Measurements from ENCODE around the gene TFAM.
A peak's percentile ranks its signal among the peaks of the same experiment; 100 is the strongest.
"Not testable (repeated sequence)": the region's sequence is repeated elsewhere in the genome, so short reads cannot be mapped to it uniquely, and the experiment has no call there.

TFAM gene

GRCh38 chr10:58372607-58373441 is 12.4 kb upstream of the TFAM start:
- no peak for DNase-seq (ENCODE audit: low read depth in 2 of 2)

DNA sequence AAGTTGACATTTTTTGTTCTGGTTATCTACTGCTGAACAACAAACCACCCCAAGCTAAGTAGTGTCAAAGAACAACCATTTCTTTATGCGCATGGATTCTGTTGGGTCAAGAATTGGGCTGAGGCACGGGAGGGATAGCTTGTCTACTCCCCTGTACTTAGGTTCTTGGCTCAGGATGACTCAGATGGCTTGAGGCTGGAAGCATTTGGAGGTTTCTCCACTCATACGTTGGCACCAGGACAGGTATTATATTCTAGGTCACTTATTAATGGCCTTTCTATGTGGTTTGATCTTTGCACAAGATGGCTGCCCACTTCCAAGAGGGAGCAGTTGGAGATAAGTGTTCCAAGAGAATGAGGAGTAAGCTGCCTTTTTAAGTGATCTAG is 11.8 kb upstream of the TFAM start:
- DNase-seq (ENCODE audit: low read depth in 2 of 2): no peak

DNA sequence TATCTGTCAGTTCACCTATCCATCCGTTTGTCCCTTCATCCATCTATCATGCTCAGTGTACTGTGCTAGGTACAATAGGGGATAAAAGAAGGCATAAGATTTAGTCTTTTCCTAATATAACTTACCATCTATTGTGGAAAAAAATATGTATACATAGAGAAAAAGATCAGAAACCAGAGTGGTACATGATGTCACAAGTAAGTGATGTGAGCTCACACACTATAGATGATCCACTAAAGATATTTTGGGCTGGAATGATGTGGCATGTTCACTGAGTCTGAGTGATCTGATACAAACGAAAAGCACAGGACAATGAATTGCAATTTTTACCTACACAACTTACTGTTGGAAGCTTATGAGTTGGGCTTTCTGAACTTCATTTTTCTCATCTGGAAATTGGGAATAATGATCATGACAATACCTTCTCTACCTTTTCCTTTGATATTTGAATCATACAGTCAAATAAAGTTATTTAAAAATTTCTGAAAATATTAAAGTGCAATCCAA is 2.7 kb upstream of the TFAM start:
- DNase-seq (ENCODE audit: low read depth in 2 of 2): no peak

GRCh38 chr10:58384095-58384494 is 1.1 kb upstream of the TFAM start:
- DNase-seq (ENCODE audit: low read depth in 2 of 2): no peak

DNA sequence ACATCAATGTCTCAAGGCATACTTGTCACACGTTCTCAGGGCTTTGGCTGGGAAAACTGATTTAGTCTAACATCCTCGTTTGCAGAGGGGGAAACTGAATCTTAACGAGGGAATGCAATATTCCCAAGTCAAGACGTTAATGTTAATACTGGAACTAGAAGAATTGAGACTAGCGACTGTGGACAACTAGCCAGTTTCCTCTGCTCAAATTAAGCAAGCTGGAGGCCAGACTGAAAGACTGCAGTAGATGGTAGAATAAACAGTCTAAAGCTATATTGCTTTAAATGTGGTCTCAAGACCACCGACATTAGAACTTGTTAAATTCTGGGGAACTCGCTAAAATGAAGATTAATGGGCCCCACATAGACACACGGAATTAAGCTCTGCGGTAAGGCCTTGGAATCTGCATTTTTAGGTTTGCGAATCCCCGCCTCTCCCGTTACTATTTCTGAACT is 639 bp upstream of the TFAM start:
- DNase-seq (ENCODE audit: low read depth in 2 of 2): no peak

GRCh38 chr10:58385784-58386112 is 538 bp downstream of the TFAM start:
- DNase-seq (ENCODE audit: low read depth in 2 of 2): peak in 1 of 2 experiments; percentile 17

GRCh38 chr10:58389024-58389423 is 3.8 kb downstream of the TFAM start:
- no peak for DNase-seq (ENCODE audit: low read depth in 2 of 2)

- DNase-seq (ENCODE audit: low read depth in 2 of 2): no peak
These were observed 8.1 kb downstream of the TFAM start for GRCh38 chr10:58393317-58393716.

DNA sequence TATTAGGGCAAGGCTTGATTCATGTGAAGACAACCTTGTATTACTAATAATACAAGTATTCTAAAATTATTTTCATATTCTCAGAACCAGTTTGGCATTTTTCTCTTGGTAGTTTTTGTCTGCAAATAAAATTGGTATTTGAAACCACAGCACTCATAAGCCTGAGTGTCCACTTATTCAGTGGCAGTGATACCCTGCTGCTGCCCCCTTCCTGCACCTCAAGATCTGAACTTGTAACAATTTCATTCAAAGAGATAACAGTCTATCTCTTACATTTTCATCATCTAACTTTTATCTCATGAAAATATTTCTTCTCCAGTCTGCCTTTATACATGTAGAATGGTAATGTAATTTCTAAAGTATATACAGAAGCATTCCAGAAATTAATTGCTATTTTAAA is 9.3 kb downstream of the TFAM start:
- DNase-seq (ENCODE audit: low read depth in 2 of 2): no peak

GRCh38 chr10:58396057-58396456 is 10.8 kb downstream of the TFAM start:
- DNase-seq (ENCODE audit: low read depth in 2 of 2): no peak

- DNase-seq (ENCODE audit: low read depth in 2 of 2): no peak
These were observed 12.6 kb downstream of the TFAM start for GRCh38 chr10:58397830-58398229.

GRCh38 chr10:58399410-58399809 is 14.2 kb downstream of the TFAM start:
- DNase-seq (ENCODE audit: low read depth in 2 of 2): no peak

DNA sequence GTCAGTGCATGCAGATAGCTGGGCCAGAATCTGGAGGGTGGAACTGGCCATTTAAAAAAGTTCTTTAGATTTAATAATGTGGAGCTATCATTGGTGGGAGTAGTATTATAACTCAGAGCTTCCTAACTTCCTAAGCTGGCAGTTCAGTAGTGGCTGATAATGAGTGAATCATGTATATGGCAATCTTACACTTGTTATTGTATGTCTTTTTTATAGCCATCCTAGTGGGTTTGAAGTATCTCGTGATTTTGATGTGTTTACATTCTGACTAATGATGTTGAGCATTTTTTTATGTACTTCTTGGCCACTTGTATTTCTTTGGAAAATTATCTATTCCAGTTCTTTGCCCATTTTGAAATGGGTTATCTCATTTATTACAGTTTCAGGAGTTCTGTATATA is 15.4 kb downstream of the TFAM start:
- no peak for DNase-seq (ENCODE audit: low read depth in 2 of 2)

DNA sequence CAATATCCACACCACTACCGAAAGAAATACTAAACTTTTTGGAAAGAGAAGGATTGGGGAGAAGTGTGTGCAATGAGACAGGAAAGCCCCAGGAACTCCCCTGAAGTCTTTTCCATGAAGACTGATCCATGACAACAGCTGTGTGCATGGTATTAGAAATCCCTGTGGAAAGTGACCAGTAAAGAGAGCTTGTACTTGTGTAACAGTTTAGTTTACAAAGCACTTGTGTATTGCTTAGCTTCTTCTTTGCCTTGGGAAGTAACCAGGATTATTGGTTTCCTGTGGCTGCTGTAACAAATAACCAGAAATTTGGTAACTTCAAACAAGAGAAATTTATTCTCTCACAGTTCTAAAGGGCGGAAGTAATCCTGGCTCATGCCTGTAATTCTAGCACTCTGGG is 18.8 kb downstream of the TFAM start:
- DNase-seq (ENCODE audit: low read depth in 2 of 2): no peak

GRCh38 chr10:58409956-58410610 is 24.9 kb downstream of the TFAM start:
- no peak for DNase-seq (ENCODE audit: low read depth in 2 of 2)

GRCh38 chr10:58412502-58412961 is 27.3 kb downstream of the TFAM start:
- no peak for DNase-seq (ENCODE audit: low read depth in 2 of 2)

GRCh38 chr10:58414270-58415041 is 29.2 kb downstream of the TFAM start:
- DNase-seq (ENCODE audit: low read depth in 2 of 2): no peak

DNA sequence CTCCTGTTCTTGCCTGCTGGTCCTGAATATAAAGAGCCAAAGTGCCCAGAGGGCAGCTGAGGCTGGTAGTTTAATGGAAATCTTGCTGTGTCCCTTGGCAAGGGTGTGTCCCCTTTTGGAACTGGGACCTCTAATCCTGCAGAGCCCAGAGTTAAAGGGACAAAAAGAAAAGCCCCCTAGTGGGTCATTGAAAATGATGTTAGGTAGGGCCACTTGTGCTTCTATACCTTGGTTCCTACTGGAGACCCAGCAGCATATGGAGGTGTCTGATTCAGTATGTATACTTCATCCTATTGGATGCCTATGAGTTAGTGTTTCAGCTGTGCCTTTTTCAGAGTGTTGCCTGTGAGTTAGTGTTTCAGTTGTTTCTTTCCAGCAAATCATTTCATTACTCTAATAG is 30.5 kb downstream of the TFAM start:
- DNase-seq (ENCODE audit: low read depth in 2 of 2): no peak

DNA sequence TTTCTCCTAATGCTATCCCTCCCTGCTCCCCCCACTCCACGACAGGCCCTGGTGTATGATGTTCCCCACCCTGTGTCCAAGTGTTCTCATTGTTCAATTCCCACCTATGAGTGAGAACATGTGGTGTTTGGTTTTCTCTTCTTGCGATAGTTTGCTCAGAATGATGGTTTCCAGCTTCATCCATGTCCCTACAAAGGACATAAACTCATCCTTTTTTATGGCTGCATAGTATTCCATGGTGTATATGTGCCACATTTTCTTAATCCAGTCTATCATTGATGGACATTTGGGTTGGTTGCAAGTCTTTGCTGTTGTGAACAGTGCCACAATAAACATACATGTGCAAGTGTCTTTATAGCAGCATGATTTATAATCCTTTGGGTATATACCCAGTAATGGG is 32.7 kb downstream of the TFAM start:
- DNase-seq (ENCODE audit: low read depth in 2 of 2): not testable (repeated sequence)

DNA sequence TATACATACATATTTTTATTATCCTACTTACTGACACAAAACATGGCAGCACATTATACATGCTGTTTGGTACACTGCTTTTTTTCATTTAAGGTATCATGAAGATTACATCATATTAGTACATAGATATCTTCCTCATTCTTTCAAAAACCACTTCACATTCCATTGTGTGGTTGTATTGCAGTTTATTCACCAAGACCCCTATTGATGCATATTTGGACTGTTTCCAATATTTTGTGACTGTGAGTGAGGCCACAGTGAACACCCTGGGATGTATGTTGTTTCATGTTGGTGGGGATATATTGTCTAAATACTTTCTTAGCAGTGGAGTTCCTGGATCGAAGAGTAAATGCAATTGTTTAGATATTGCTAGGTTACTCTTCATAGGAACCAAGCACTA is 39.0 kb downstream of the TFAM start:
- DNase-seq (ENCODE audit: low read depth in 2 of 2): no peak

DNA sequence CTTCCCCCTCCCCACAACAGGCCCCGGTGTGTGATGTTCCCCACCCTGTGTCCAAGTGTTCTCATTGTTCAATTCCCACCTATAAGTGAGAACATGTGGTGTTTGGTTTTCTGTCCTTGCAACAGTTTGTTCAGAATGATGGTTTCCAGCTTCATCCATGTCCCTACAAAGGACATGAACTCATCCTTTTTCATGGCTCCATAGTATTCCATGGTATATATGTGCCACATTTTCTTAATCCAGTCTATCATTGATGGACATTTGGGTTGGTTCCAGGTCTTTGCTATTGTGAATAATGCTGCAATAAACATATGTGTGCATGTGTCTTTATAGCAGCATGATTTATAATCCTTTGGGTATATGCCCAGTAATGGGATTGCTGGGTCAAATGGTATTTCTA is 43.2 kb downstream of the TFAM start:
- DNase-seq (ENCODE audit: low read depth in 2 of 2): not testable (repeated sequence)

DNA sequence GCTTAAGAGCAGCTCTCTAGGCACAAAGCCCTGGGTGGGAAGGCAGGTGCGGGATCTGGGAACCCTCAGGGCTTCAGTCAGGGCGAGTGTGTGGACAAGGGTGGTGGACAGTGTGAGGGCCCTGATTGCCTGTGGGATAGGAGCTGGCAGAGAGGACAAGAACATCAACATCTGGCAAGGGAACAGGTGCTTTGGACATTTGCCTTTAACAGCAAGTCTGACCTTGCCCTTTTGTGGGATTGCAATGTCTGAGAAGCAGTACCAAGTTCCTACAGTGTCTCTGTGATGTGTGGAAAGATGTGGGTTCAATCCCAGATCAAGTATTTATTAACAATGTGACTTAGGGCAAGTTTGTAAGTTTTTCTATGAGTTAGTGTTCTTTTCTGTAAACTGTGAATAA is 46.7 kb downstream of the TFAM start:
- DNase-seq (ENCODE audit: low read depth in 2 of 2): no peak

Measured in stimulated activated CD4-positive, alpha-beta T cell treated with anti-CD3 and anti-CD28 coated beads, Interleukin-12 subunit alpha, Interleukin-12 subunit beta, amount 100 ng/mL, for 24 hours (primary cell).